Neural cell (in vitro differentiated cells): ENCODE results near the gene FRY. TPM values are rescaled to one million over a fixed set of nuclear protein-coding genes. Genes with fewer than 3 reads are reported as not detected.
A peak's percentile ranks its signal among the peaks of the same experiment; 100 is the strongest.

Source experiments
- H2AFZ ChIP-seq: fragments of 200-600, 300-800 bp; sonication (generic), shearing (Covaris generic); 2 replicates; pipeline ENCODE4 v1.6.0; 2014; ENCODE audit warnings: low read depth, mild to moderate bottlenecking, antibody characterized with exemption, low read length, moderate library complexity
- H3F3A ChIP-seq: fragments of 200-600 bp; shearing (Covaris generic); 2 replicates; pipeline ENCODE4 v1.6.1; 2016; ENCODE audit warnings: mild to moderate bottlenecking, moderate library complexity, mixed read lengths, antibody characterized with exemption, low read length; ENCODE audit not compliant: insufficient read depth, poor library complexity, severe bottlenecking
- H3K27ac ChIP-seq: fragments of 200-600, 300-800 bp; sonication (generic), shearing (Covaris generic); 2 replicates; pipeline ENCODE4 v1.5.1; 2014; ENCODE audit warnings: mild to moderate bottlenecking, low read length, moderate library complexity
- H3K27me3 ChIP-seq: fragments of 300-800, 200-600 bp; sonication (generic), shearing (Covaris generic); 2 replicates; pipeline ENCODE4 v1.6.0; 2014; ENCODE audit warnings: mild to moderate bottlenecking, low read depth, low read length, moderate library complexity; ENCODE audit not compliant: insufficient read depth
- H3K36me3 ChIP-seq: fragments of 300-800, 200-600 bp; sonication (generic), shearing (Covaris generic); 2 replicates; pipeline ENCODE4 v1.5.1; 2014; ENCODE audit warnings: mild to moderate bottlenecking, antibody characterized with exemption, low read length, moderate library complexity; ENCODE audit not compliant: insufficient read depth
- H3K4me2 ChIP-seq: fragments of 300-800, 200-600 bp; sonication (generic), shearing (Covaris generic); 2 replicates; pipeline ENCODE4 v1.6.0; 2014; ENCODE audit warnings: mild to moderate bottlenecking, low read length
- H3K4me3 ChIP-seq: fragments of 300-800, 200-600 bp; sonication (generic), shearing (Covaris generic); 2 replicates; pipeline ENCODE4 v1.5.1; 2014; ENCODE audit warnings: mild to moderate bottlenecking, low read length, moderate library complexity
- H3K79me2 ChIP-seq: fragments of 200-600 bp; shearing (Covaris generic); replicated peaks from 2 replicates; pipeline ENCODE4 v1.6.0; 2014; ENCODE audit warnings: mild to moderate bottlenecking, low read length, moderate library complexity; ENCODE audit not compliant: insufficient read depth
- H3K9ac ChIP-seq: fragments of 300-800, 200-600 bp; sonication (generic), shearing (Covaris generic); 2 replicates; pipeline ENCODE4 v1.6.1; 2016; ENCODE audit warnings: mild to moderate bottlenecking, low read length, mixed read lengths
- H3K9me2 ChIP-seq: fragments of 200-600 bp; shearing (Covaris generic); 2 replicates; pipeline ENCODE4 v1.6.1; 2016; ENCODE audit warnings: mild to moderate bottlenecking, low read length, mixed read lengths; ENCODE audit not compliant: insufficient read depth
- H3K9me3 ChIP-seq: fragments of 200-600, 300-800 bp; sonication (generic), shearing (Covaris generic); 2 replicates; pipeline ENCODE4 v1.6.1; 2016; ENCODE audit warnings: mild to moderate bottlenecking, mixed run types, low read length, moderate library complexity, mixed read lengths
- H4K20me1 ChIP-seq: fragments of 200-600 bp; shearing (Covaris generic); 2 replicates; pipeline ENCODE4 v1.6.1; 2016; ENCODE audit warnings: mild to moderate bottlenecking, mixed run types; ENCODE audit not compliant: insufficient read depth
- EP300 ChIP-seq: fragments of 450-650 bp; conservative IDR thresholded peaks from 2 replicates; pipeline ENCODE4 v1.6.1; 2014; ENCODE audit warnings: antibody characterized with exemption, mild to moderate bottlenecking, moderate library complexity; ENCODE audit not compliant: poor library complexity, severe bottlenecking
- EZH2 ChIP-seq: fragments of 200-600, 300-800 bp; shearing (Covaris generic), sonication (generic); IDR thresholded peaks from 2 replicates; pipeline ENCODE4 v1.6.1; 2014; ENCODE audit warnings: antibody characterized with exemption, low read length, borderline replicate concordance, mild to moderate bottlenecking; ENCODE audit not compliant: insufficient read depth, poor library complexity, severe bottlenecking
- MXI1 ChIP-seq: fragments of 450-650 bp; conservative IDR thresholded peaks from 2 replicates; pipeline ENCODE4 v1.6.1; 2014; ENCODE audit warnings: antibody characterized with exemption, mild to moderate bottlenecking; ENCODE audit not compliant: poor library complexity, severe bottlenecking
- POLR2AphosphoS5 ChIP-seq: IDR thresholded peaks from 2 replicates; pipeline ENCODE4 v1.6.1; 2012
- RAD21 ChIP-seq: fragments of 450-650 bp; conservative IDR thresholded peaks from 2 replicates; pipeline ENCODE4 v1.6.1; 2014; ENCODE audit warnings: antibody characterized with exemption, mild to moderate bottlenecking, moderate library complexity
- SMC3 ChIP-seq: fragments of 450-650 bp; conservative IDR thresholded peaks from 2 replicates; pipeline ENCODE4 v1.6.1; 2014; ENCODE audit warnings: antibody characterized with exemption, mild to moderate bottlenecking, moderate library complexity; ENCODE audit not compliant: poor library complexity
- TAF1 ChIP-seq: IDR thresholded peaks from 2 replicates; pipeline ENCODE4 v1.6.1; 2012; ENCODE audit warnings: low read depth
- polyA plus RNA-seq: library from polyadenylated mRNA; depleted of rRNA; stranded (reverse); fragments of >200 nt; gene quantifications from 2 replicates; pipeline ENCODE4 v1.2.3, GENCODE V29; 2014
- TF ChIP-seq, protein P1 (sequence below): IDR thresholded peaks from 2 replicates; pipeline ENCODE4 v1.6.1; 2012; ENCODE audit warnings: borderline replicate concordance
- TF ChIP-seq, protein P2 (sequence below): fragments of 450-650 bp; IDR thresholded peaks from 2 replicates; pipeline ENCODE4 v1.5.1; 2014; ENCODE audit warnings: antibody characterized with exemption, mild to moderate bottlenecking, moderate library complexity; ENCODE audit not compliant: poor library complexity, severe bottlenecking

The FRY gene
- polyA plus RNA-seq, 1 donor from 2014 or later = 49.3 TPM

- H4K20me1 ChIP-seq = no peaks in the 10 kb centered on the region
Observed at GRCh38 chr13:32162395-32163005, 130.9 kb downstream of the FRY start.

GRCh38 chr13:32164622-32165268 is 133.2 kb downstream of the FRY start:
- H3K27ac ChIP-seq = no peak overlapping the region
- TF ChIP-seq MXI1 (no peak), EP300 (no peak), TAF1 (no peak), EZH2 (no peak), RAD21 (peak; percentile 49), POLR2AphosphoS5 (no peak), SMC3 (peak; percentile 68)
- TF ChIP-seq, protein P1, sequence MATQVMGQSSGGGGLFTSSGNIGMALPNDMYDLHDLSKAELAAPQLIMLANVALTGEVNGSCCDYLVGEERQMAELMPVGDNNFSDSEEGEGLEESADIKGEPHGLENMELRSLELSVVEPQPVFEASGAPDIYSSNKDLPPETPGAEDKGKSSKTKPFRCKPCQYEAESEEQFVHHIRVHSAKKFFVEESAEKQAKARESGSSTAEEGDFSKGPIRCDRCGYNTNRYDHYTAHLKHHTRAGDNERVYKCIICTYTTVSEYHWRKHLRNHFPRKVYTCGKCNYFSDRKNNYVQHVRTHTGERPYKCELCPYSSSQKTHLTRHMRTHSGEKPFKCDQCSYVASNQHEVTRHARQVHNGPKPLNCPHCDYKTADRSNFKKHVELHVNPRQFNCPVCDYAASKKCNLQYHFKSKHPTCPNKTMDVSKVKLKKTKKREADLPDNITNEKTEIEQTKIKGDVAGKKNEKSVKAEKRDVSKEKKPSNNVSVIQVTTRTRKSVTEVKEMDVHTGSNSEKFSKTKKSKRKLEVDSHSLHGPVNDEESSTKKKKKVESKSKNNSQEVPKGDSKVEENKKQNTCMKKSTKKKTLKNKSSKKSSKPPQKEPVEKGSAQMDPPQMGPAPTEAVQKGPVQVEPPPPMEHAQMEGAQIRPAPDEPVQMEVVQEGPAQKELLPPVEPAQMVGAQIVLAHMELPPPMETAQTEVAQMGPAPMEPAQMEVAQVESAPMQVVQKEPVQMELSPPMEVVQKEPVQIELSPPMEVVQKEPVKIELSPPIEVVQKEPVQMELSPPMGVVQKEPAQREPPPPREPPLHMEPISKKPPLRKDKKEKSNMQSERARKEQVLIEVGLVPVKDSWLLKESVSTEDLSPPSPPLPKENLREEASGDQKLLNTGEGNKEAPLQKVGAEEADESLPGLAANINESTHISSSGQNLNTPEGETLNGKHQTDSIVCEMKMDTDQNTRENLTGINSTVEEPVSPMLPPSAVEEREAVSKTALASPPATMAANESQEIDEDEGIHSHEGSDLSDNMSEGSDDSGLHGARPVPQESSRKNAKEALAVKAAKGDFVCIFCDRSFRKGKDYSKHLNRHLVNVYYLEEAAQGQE = no peak
- TF ChIP-seq, protein P2, sequence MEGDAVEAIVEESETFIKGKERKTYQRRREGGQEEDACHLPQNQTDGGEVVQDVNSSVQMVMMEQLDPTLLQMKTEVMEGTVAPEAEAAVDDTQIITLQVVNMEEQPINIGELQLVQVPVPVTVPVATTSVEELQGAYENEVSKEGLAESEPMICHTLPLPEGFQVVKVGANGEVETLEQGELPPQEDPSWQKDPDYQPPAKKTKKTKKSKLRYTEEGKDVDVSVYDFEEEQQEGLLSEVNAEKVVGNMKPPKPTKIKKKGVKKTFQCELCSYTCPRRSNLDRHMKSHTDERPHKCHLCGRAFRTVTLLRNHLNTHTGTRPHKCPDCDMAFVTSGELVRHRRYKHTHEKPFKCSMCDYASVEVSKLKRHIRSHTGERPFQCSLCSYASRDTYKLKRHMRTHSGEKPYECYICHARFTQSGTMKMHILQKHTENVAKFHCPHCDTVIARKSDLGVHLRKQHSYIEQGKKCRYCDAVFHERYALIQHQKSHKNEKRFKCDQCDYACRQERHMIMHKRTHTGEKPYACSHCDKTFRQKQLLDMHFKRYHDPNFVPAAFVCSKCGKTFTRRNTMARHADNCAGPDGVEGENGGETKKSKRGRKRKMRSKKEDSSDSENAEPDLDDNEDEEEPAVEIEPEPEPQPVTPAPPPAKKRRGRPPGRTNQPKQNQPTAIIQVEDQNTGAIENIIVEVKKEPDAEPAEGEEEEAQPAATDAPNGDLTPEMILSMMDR = peak; percentile 66
- H3K4me3 ChIP-seq = no peak overlapping the region
- no peaks in the 10 kb centered on the region for H3K9me2 ChIP-seq
- no peak overlapping the region for H2AFZ ChIP-seq
- no peaks in the 10 kb centered on the region for H3K27me3 ChIP-seq
- H4K20me1 ChIP-seq = no peaks in the 10 kb centered on the region
- H3K9me3 ChIP-seq = no peaks in the 10 kb centered on the region
- peaks cover 35% of the 10 kb centered on the region for H3K36me3 ChIP-seq
- H3K79me2 ChIP-seq = no peaks in the 10 kb centered on the region
- H3K4me2 ChIP-seq = no peak overlapping the region
- H3F3A ChIP-seq = no peaks in the 10 kb centered on the region
- H3K9ac ChIP-seq = no peak overlapping the region

More at GRCh38 chr13:32162395-32163005, 130.9 kb downstream of the FRY start:
- TF ChIP-seq, protein P2 = no peak
- TF ChIP-seq TAF1 (no peak), SMC3 (no peak), RAD21 (no peak), POLR2AphosphoS5 (no peak), EP300 (no peak), EZH2 (no peak), MXI1 (no peak)
- TF ChIP-seq, protein P1 = no peak
- Histone ChIP-seq H2AFZ (no peak overlapping the region), H3K9ac (no peak overlapping the region), H3K9me2 (no peaks in the 10 kb centered on the region), H3K27me3 (no peaks in the 10 kb centered on the region), H3K9me3 (no peaks in the 10 kb centered on the region), H3K27ac (no peak overlapping the region), H3F3A (no peaks in the 10 kb centered on the region), H3K36me3 (peaks cover 35% of the 10 kb centered on the region), H3K79me2 (no peaks in the 10 kb centered on the region), H3K4me3 (no peak overlapping the region), H3K4me2 (no peak overlapping the region)
